NCI-H774 (cell line): Measurements from ENCODE around the gene PCDHB8.
"Not testable (repeated sequence)": the region's sequence is repeated elsewhere in the genome, so short reads cannot be mapped to it uniquely, and the experiment has no call there.

Experiments used
- DNase-seq: peaks from one replicate; lab custom pipeline; 2025; lab: John Stamatoyannopoulos, UW

Gene PCDHB8

DNA sequence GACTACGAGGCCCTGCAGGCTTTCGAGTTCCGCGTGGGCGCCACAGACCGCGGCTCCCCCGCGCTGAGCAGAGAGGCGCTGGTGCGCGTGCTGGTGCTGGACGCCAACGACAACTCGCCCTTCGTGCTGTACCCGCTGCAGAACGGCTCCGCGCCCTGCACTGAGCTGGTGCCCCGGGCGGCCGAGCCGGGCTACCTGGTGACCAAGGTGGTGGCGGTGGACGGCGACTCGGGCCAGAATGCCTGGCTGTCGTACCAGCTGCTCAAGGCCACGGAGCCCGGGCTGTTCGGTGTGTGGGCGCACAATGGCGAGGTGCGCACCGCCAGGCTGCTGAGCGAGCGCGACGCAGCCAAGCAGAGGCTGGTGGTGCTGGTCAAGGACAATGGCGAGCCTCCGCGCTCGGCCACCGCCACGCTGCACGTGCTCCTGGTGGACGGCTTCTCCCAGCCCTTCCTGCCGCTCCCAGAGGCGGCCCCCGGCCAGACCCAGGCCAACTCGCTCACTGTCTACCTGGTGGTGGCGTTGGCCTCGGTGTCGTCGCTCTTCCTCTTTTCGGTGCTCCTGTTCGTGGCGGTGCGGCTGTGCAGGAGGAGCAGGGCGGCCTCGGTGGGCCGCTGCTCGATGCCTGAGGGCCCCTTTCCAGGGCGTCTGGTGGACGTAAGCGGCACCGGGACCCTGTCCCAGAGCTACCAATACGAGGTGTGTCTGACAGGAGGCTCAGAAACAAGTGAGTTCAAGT is 6.7 kb downstream of the PCDHB8 start:
- not testable (repeated sequence) for DNase-seq

DNA sequence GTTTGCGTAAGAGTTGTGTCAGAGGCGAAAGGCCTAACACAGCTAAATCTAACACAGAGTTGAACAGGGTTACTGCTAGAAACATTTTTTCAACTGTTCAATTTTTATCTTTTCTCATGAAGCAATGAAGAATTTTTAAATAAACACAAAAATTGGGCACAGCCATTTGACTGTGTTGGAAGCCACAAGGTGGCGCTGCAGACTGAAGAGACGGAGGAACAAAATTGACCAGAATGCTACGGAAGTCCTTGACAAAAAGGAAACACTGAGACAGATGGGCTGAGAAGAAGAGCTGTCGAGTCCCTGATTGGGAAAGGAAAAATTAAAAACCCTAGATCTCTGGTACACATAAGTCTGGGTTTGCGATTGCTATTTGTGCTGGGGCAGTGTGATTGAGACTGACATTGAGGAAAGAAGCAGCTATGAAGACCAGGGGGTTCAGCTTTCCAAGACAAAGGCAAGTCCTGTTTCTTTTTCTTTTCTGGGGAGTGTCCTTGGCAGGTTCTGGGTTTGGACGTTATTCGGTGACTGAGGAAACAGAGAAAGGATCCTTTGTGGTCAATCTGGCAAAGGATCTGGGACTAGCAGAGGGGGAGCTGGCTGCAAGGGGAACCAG is 9.4 kb downstream of the PCDHB8 start, which contains the start of gene PCDHB9:
TSS of gene PCDHB9 (plus strand) at position 265 of the 616 bp plus-strand sequence. CDS start at position 423, 158 bp downstream.
- DNase-seq, result peak; percentile 27

DNA sequence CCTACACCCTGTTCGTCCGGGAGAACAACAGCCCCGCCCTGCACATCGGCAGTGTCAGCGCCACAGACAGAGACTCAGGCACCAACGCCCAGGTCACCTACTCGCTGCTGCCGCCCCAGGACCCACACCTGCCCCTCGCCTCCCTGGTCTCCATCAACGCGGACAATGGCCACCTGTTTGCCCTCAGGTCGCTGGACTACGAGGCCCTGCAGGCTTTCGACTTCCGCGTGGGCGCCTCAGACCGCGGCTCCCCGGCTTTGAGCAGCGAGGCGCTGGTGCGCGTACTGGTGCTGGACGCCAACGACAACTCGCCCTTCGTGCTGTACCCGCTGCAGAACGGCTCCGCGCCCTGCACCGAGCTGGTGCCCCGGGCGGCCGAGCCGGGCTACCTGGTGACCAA is 11.1 kb downstream of the PCDHB8 start:
- not testable (repeated sequence) for DNase-seq

DNA sequence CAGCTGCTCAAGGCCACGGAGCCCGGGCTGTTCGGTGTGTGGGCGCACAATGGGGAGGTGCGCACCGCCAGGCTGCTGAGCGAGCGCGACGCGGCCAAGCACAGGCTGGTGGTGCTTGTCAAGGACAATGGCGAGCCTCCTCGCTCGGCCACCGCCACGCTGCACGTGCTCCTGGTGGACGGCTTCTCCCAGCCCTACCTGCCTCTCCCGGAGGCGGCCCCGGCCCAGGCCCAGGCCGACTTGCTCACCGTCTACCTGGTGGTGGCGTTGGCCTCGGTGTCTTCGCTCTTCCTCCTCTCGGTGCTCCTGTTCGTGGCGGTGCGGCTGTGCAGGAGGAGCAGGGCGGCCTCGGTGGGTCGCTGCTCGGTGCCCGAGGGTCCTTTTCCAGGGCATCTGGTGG is 11.5 kb downstream of the PCDHB8 start:
- not testable (repeated sequence) for DNase-seq

DNA sequence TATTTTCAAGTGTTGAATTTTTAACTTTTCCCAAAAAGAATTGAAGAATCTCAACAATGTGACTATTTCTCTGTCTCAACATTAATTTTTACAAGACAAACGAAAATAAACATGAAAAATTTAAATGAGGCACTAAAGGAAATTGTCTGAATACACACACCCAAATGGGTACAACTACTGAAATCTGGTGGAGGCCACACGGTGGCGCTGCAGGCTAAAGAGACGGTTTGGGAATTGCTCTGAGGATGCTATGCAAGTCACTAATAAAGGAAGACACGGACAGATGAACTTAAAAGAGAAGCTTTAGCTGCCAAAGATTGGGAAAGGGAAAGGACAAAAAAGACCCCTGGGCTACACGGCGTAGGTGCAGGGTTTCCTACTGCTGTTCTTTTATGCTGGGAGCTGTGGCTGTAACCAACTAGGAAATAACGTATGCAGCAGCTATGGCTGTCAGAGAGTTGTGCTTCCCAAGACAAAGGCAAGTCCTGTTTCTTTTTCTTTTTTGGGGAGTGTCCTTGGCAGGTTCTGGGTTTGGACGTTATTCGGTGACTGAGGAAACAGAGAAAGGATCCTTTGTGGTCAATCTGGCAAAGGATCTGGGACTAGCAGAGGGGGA is 14.6 kb downstream of the PCDHB8 start, which contains the start of gene PCDHB10:
TSS of gene PCDHB10 (plus strand) at position 244 of the 616 bp plus-strand sequence. CDS start at position 444, 200 bp downstream.
- no peak for DNase-seq

DNA sequence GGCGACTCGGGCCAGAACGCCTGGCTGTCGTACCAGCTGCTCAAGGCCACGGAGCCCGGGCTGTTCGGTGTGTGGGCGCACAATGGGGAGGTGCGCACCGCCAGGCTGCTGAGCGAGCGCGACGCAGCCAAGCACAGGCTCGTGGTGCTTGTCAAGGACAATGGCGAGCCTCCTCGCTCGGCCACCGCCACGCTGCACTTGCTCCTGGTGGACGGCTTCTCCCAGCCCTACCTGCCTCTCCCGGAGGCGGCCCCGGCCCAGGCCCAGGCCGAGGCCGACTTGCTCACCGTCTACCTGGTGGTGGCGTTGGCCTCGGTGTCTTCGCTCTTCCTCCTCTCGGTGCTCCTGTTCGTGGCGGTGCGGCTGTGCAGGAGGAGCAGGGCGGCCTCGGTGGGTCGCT is 16.7 kb downstream of the PCDHB8 start:
- not testable (repeated sequence) for DNase-seq

DNA sequence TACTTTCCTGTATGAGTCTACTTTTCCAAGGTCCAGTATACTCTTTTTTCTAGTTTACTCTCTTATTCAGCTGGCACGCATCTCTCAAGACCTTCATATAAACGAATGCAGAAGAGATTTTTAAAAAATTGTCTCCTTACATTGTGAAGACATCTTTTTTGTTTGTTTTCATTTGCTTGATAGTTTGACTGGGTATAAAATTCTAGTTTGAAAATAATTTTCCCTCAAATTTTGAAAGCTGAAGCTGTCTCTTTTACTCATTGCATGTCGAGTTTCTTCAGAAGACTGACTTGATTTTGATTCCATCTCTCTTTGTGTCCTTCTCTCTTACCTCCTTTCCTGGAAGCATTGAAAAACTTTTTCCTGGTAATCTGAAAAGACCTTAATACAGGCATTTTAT is 18.8 kb downstream of the PCDHB8 start:
- DNase-seq, result no peak

DNA sequence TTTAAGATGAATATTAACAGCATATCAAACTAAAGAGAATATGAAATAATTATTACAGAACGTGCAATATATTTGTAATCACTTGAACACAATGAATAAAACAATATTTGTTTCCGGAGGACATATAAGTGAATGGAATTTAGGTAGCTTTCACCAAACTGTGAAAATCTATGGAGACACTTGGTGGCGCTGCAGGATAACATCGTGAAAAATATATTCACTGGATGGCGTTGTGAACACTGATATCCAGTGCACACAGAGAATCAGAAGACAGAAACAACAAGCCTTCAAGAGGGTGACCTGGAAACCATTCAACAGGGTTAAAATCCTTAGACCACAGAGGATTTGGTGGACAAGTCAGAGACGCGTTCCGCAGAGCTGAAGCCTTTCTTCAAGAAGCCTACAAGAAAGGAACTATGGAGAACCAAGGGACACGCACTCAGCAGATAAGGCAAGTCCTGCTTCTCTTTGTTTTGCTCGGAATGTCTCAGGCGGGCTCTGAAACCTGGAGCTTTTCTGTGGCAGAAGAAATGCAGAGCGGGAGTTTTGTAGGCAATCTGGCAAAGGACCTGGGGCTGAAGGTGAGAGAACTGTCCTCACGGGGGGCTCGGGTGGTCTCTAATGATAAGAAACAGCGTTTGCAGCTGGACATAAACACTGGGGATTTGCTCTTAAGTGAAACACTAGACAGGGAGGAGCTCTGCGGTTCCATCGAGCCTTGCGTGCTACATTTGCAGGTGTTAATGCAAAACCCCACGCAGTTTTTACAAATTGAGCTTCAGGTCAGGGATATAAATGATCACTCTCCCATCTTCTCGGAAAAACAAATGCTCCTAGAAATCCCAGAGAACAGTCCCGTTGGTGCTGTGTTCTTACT is 22.0 kb downstream of the PCDHB8 start, which contains the start of gene PCDHB11:
TSS of gene PCDHB11 (plus strand) at position 269 of the 877 bp plus-strand sequence. CDS start at position 417, 148 bp downstream.
- DNase-seq, result peak; percentile 64

DNA sequence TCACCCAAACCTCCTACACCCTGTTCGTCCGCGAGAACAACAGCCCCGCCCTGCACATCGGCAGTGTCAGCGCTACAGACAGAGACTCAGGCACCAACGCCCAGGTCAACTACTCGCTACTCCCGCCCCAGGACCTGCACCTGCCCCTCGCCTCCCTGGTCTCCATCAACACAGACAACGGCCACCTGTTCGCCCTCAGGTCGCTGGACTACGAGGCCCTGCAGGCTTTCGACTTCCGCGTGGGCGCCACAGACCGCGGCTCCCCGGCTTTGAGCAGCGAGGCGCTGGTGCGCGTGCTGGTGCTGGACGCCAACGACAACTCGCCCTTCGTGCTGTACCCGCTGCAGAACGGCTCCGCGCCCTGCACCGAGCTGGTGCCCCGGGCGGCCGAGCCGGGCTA is 23.5 kb downstream of the PCDHB8 start:
- not testable (repeated sequence) for DNase-seq

DNA sequence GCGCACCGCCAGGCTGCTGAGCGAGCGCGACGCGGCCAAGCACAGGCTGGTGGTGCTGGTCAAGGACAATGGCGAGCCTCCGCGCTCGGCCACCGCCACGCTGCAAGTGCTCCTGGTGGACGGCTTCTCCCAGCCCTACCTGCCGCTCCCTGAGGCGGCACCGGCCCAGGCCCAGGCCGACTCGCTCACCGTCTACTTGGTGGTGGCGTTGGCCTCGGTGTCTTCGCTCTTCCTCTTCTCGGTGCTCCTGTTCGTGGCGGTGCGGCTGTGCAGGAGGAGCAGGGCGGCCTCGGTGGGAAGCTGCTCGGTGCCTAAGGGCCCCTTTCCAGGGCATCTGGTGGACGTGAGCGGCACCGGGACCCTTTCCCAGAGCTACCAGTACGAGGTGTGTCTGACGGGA is 24.1 kb downstream of the PCDHB8 start:
- DNase-seq, result not testable (repeated sequence)

DNA sequence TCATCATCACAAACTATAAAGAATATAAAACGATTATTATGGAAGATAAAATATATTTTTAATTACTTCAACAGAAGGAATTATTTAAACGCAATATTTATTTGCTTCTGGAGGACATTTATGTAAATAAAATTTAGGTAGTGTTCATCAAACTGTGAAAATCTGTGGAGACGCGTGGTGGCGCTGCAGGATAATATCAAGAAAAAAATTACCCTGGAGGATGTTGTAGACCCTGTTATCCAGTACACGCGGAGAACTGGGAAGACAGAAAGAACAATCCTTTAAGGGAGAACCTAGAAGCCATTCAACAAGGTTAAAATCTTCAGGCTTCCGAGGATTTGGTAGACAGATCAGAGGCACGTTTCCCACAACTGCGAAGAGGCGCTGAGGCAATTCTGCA is 30.9 kb downstream of the PCDHB8 start, which contains the start of gene PCDHB12:
TSS of gene PCDHB12 (plus strand) at position 242 of the 400 bp plus-strand sequence. CDS start 189 bp downstream, outside the sequence.
- DNase-seq, result no peak

DNA sequence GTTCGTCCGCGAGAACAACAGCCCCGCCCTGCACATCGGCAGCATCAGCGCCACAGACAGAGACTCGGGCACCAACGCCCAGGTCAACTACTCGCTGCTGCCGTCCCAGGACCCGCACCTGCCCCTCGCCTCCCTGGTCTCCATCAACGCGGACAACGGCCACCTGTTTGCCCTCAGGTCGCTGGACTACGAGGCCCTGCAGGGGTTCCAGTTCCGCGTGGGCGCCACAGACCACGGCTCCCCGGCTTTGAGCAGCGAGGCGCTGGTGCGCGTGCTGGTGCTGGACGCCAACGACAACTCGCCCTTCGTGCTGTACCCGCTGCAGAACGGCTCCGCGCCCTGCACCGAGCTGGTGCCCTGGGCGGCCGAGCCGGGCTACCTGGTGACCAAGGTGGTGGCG is 32.7 kb downstream of the PCDHB8 start:
- DNase-seq, result not testable (repeated sequence)

DNA sequence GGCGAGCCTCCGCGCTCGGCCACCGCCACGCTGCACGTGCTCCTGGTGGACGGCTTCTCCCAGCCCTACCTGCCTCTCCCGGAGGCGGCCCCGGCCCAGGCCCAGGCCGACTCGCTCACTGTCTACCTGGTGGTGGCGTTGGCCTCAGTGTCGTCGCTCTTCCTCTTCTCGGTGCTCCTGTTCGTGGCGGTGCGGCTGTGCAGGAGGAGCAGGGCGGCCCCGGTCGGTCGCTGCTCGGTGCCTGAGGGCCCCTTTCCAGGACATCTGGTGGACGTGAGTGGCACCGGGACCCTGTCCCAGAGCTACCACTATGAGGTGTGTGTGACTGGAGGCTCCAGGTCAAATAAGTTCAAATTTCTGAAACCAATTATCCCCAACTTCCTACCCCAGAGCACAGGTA is 33.3 kb downstream of the PCDHB8 start:
- not testable (repeated sequence) for DNase-seq

DNA sequence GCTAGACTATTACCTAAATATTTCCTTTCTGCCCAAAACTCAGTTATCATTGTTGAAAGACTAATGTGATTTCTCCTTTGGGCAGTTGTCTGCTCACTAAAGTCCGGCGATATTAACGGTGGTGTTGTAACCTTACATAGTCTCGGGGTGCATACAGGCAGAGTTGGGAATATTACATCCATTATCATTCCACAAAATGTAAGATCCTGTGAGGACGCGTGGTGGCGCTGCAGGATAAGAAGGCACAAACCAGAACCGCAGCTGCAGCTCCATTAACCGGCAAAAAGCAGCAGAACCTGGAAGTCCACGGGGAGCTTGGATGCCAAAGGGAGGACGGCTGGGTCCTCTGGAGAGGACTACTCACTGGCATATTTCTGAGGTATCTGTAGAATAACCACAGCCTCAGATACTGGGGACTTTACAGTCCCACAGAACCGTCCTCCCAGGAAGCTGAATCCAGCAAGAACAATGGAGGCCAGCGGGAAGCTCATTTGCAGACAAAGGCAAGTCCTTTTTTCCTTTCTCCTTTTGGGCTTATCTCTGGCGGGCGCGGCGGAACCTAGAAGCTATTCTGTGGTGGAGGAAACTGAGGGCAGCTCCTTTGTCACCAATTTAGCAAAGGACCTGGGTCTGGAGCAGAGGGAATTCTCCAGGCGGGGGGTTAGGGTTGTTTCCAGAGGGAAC is 36.2 kb downstream of the PCDHB8 start, which contains the start of gene PCDHB13:
TSS of gene PCDHB13 (plus strand) at position 264 of the 684 bp plus-strand sequence. CDS start at position 469, 205 bp downstream.
- DNase-seq, result peak; percentile 72

DNA sequence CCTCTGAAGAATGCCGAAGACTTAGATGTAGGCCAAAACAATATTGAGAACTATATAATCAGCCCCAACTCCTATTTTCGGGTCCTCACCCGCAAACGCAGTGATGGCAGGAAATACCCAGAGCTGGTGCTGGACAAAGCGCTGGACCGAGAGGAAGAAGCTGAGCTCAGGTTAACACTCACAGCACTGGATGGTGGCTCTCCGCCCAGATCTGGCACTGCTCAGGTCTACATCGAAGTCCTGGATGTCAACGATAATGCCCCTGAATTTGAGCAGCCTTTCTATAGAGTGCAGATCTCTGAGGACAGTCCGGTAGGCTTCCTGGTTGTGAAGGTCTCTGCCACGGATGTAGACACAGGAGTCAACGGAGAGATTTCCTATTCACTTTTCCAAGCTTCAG is 37.0 kb downstream of the PCDHB8 start:
- DNase-seq, result not testable (repeated sequence)

DNA sequence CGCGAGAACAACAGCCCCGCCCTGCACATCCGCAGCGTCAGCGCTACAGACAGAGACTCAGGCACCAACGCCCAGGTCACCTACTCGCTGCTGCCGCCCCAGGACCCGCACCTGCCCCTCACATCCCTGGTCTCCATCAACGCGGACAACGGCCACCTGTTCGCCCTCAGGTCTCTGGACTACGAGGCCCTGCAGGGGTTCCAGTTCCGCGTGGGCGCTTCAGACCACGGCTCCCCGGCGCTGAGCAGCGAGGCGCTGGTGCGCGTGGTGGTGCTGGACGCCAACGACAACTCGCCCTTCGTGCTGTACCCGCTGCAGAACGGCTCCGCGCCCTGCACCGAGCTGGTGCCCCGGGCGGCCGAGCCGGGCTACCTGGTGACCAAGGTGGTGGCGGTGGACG is 37.9 kb downstream of the PCDHB8 start:
- not testable (repeated sequence) for DNase-seq

DNA sequence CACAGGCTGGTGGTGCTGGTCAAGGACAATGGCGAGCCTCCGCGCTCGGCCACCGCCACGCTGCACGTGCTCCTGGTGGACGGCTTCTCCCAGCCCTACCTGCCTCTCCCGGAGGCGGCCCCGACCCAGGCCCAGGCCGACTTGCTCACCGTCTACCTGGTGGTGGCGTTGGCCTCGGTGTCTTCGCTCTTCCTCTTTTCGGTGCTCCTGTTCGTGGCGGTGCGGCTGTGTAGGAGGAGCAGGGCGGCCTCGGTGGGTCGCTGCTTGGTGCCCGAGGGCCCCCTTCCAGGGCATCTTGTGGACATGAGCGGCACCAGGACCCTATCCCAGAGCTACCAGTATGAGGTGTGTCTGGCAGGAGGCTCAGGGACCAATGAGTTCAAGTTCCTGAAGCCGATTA is 38.4 kb downstream of the PCDHB8 start:
- DNase-seq, result not testable (repeated sequence)

DNA sequence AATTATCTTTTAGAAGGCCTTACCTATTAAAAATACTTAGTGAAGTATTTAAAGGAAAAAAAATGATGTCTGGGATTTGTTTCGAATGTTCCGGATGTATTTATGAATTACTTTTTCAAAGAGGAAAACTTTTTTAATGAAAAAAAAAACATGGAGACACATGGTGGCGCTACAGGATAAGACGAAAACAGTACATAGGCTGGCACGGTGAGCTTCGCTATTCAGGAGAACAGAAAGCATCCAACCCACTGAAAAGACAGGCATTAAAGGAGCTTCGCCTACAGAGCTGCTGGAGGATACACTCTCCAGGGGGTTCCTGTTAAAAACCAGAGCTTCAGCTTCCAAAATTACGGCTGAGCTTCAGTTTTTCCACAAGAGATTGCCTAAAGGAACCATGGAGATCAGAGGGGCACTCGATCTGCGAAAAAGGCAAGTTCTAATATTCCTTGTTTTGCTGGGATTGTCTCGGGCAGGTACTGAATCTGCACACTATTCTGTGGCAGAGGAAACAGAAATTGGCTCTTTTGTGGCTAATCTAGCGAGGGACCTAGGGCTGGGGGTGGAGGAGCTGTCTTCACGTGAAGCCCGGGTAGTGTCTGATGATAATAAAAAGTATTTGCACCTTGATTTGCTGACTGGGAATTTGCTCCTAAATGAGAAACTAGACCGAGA is 45.7 kb downstream of the PCDHB8 start, which contains the start of gene PCDHB14:
TSS of gene PCDHB14 (plus strand) at position 232 of the 672 bp plus-strand sequence. CDS start at position 395, 163 bp downstream.
- no peak for DNase-seq

DNA sequence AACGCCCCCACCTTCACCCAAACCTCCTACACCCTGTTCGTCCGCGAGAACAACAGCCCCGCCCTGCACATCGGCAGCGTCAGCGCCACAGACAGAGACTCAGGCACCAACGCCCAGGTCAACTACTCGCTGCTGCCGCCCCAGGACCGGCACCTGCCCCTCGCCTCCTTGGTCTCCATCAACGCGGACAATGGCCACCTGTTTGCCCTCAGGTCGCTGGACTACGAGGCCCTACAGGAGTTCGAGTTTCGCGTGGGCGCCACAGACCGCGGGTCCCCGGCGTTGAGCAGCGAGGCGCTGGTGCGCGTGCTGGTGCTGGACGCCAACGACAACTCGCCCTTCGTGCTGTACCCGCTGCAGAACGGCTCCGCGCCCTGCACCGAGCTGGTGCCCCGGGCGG is 47.3 kb downstream of the PCDHB8 start:
- not testable (repeated sequence) for DNase-seq

DNA sequence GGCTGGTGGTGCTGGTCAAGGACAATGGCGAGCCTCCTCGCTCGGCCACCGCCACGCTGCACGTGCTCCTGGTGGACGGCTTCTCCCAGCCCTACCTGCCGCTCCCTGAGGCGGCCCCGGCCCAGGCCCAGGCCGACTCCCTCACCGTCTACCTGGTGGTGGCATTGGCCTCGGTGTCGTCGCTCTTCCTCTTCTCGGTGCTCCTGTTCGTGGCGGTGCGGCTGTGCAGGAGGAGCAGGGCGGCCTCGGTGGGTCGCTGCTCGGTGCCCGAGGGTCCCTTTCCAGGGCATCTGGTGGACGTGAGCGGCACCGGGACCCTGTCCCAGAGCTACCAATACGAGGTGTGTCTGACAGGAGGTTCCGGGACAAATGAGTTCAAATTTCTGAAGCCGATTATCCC is 47.8 kb downstream of the PCDHB8 start:
- not testable (repeated sequence) for DNase-seq
